NCI-H526 treated with DMSO at 0.1 percent for 48 hours (cell line): ENCODE measurements around the gene OIP5.
"Not testable (repeated sequence)": the region's sequence is repeated elsewhere in the genome, so short reads cannot be mapped to it uniquely, and the experiment has no call there.

Experiments
- DNase-seq: peaks from one replicate; lab custom pipeline; 2025; lab: John Stamatoyannopoulos, UW

The OIP5 gene

GRCh38 chr15:41301587-41301986 is 30.8 kb downstream of the OIP5 start:
- DNase-seq, result no peak

- not testable (repeated sequence) for DNase-seq
These were observed 31.3 kb downstream of the OIP5 start for GRCh38 chr15:41301139-41301538.

- DNase-seq, result no peak
These were observed 39.9 kb downstream of the OIP5 start for GRCh38 chr15:41292521-41292920.

GRCh38 chr15:41291065-41291631 is 41.2 kb downstream of the OIP5 start:
- no peak for DNase-seq

- DNase-seq, result no peak
These were observed 42.4 kb downstream of the OIP5 start for GRCh38 chr15:41289953-41290352.

GRCh38 chr15:41288464-41288863 is 43.9 kb downstream of the OIP5 start:
- DNase-seq, result no peak

GRCh38 chr15:41286665-41287333 is 45.6 kb downstream of the OIP5 start:
- no peak for DNase-seq

GRCh38 chr15:41285285-41285684 is 47.1 kb downstream of the OIP5 start:
- no peak for DNase-seq

- DNase-seq, result no peak
These were observed 47.8 kb downstream of the OIP5 start for GRCh38 chr15:41284427-41285177.

- peak; percentile 97 for DNase-seq
These were observed 48.6 kb downstream of the OIP5 start for GRCh38 chr15:41283653-41284426.

- not testable (repeated sequence) for DNase-seq
These were observed 49.3 kb downstream of the OIP5 start for GRCh38 chr15:41282980-41283652.

- not testable (repeated sequence) for DNase-seq
These were observed 50.0 kb downstream of the OIP5 start for GRCh38 chr15:41282436-41282835.

- DNase-seq, result no peak
These were observed 51.2 kb downstream of the OIP5 start for GRCh38 chr15:41281236-41281635.

- DNase-seq, result no peak
These were observed 52.7 kb downstream of the OIP5 start for GRCh38 chr15:41279535-41280283.

- no peak for DNase-seq
These were observed 54.1 kb downstream of the OIP5 start for GRCh38 chr15:41278319-41278718.

- no peak for DNase-seq
These were observed 55.6 kb downstream of the OIP5 start for GRCh38 chr15:41276831-41277230.

GRCh38 chr15:41269887-41270286 is 62.5 kb downstream of the OIP5 start:
- no peak for DNase-seq

- no peak for DNase-seq
These were observed 68.5 kb downstream of the OIP5 start for GRCh38 chr15:41263891-41264351.

- DNase-seq, result no peak
These were observed 69.8 kb downstream of the OIP5 start for GRCh38 chr15:41262571-41262970.

GRCh38 chr15:41260924-41261323 is 71.5 kb downstream of the OIP5 start:
- DNase-seq, result not testable (repeated sequence)
